ENCODE data around the gene MYPOP. TPM values are rescaled to one million over a fixed set of nuclear protein-coding genes. Genes with fewer than 3 reads are reported as not detected.

MYPOP gene
- total RNA-seq, 1 donor from 2014 or later: 11.1 TPM

DNA sequence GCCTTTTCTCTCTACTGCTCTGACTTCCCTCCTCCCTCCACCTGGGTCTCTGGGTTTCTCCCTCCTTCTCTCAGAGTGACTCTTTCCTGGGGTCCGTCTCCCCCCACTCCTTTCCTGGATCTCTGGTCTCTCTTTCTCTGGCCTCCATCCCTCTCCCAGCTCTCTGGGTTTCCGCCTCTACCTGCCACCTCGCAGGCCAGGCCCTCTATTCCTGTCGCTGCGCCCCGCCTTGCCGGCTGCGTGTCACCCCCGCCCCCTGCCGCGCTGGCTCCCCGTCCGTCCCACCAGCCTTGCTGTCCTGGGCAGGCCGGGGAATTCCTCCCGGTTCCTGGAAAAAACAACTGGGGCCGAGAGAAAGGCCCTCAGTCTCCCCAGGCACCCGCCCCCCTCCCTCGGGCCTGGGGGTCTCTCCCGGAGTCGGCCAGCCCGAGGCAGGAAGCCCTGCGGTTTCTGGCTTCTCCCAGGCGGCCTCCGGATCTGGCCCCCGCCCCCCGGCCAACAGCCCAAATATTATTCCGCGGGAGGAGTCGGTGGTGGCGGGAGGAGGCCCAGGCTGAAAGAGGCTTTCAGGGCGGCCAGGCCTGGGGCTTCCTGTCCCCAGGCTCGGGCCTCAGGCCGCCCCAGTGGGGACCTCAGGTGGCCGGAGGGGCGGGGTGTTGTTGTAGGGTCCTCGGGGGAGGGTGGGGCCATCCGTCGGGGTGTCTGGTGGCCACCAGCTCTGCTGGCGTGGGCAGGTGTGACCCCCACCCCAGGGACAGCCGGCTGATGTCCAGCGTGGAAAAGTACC, 25.8 kb downstream of the MYPOP start:
- peak overlapping the region; percentile 94 for H3K27ac Mint-ChIP-seq
- peaks cover 69% of the 10 kb centered on the region for H3K4me1 Mint-ChIP-seq (ENCODE audit: low read depth)
- peak; percentile 19 for DNase-seq (ENCODE audit: low spot score, unreplicated experiment)
- H3K36me3 Mint-ChIP-seq (ENCODE audit: insufficient read depth): peaks cover 7% of the 10 kb centered on the region
- TF ChIP-seq, protein P1, sequence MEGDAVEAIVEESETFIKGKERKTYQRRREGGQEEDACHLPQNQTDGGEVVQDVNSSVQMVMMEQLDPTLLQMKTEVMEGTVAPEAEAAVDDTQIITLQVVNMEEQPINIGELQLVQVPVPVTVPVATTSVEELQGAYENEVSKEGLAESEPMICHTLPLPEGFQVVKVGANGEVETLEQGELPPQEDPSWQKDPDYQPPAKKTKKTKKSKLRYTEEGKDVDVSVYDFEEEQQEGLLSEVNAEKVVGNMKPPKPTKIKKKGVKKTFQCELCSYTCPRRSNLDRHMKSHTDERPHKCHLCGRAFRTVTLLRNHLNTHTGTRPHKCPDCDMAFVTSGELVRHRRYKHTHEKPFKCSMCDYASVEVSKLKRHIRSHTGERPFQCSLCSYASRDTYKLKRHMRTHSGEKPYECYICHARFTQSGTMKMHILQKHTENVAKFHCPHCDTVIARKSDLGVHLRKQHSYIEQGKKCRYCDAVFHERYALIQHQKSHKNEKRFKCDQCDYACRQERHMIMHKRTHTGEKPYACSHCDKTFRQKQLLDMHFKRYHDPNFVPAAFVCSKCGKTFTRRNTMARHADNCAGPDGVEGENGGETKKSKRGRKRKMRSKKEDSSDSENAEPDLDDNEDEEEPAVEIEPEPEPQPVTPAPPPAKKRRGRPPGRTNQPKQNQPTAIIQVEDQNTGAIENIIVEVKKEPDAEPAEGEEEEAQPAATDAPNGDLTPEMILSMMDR (IDR thresholded peaks at IDR 0.05; ENCODE audit: unreplicated experiment): no peak
- H3K9me3 Mint-ChIP-seq (ENCODE audit: low read depth): no peaks in the 10 kb centered on the region
- peak overlapping the region; percentile 27 for H3K4me3 Mint-ChIP-seq (ENCODE audit: low read depth)
- H3K27me3 Mint-ChIP-seq: no peaks in the 10 kb centered on the region

DNA sequence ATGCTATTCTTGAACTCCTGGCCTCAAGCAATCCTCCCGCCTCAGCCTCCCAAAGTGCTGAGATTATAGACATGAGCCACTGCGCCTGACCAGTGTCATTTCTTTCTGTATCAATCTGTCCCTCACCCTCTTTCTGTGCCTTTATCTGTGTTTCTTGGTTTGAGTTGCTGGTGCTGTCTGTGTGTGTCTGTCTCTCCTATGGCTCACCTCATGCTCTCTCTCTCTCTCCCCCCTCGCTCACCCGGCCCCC, 26.3 kb downstream of the MYPOP start:
- peaks cover 7% of the 10 kb centered on the region for H3K36me3 Mint-ChIP-seq (ENCODE audit: insufficient read depth)
- TF ChIP-seq, protein P1 (IDR thresholded peaks at IDR 0.05; ENCODE audit: unreplicated experiment): no peak

DNA sequence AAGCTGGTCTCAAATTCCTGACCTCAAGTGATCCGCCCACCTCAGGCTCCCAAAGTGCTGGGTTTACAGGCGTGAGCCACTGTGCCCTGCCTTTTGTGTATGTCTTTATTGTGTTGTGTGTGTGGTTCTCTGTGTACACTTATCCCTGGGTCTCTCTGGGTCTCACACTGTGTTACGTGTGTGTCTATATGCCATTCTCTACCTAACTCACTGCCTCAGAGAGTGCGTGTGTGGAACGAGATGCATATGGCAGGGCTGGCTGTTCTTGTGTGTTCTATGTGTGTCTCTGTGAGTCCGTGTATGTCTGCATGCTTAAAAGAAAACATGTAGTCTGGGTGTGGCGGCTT, 27.8 kb downstream of the MYPOP start:
- peak overlapping the region; percentile 11 for H3K4me3 Mint-ChIP-seq (ENCODE audit: low read depth)
- H3K9me3 Mint-ChIP-seq (ENCODE audit: low read depth): no peaks in the 10 kb centered on the region

More for the DNA sequence above, 26.3 kb downstream of the MYPOP start:
- Mint-ChIP-seq H3K27ac (peak overlapping the region; percentile 94), H3K27me3 (no peaks in the 10 kb centered on the region), H3K4me1 (ENCODE audit: low read depth) (peaks cover 64% of the 10 kb centered on the region), H3K4me3 (ENCODE audit: low read depth) (peak overlapping the region; percentile 27), H3K9me3 (ENCODE audit: low read depth) (no peaks in the 10 kb centered on the region)
- no peak for DNase-seq (ENCODE audit: low spot score, unreplicated experiment)

DNA sequence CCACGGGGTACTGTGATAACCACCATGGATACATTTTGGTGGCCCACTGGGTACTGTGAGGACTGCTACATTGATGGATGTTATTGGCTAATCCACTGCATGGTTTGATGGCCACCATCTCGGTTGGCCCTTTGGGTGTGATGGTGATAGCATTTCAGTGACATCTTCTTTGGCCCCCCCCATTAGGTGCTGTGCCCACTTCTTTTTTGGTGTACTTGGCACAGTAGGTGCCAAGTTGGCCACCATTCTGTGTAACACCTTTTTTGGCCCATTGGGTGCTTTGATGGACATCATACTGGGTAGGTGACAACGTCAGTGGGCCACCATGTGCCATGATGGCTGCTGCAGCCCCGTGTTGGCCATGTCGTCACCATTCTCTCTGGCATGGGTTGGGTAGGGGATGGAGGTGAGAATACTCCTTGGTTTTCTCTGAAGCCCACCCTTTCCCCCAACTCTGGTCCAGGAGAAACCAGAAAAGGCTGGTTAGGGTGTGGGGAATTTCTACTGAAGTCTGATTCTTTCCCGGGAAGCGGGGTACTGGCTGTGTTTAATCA, 29.1 kb downstream of the MYPOP start:
- Mint-ChIP-seq H3K27me3 (no peaks in the 10 kb centered on the region), H3K4me1 (ENCODE audit: low read depth) (peaks cover 43% of the 10 kb centered on the region), H3K9me3 (ENCODE audit: low read depth) (no peaks in the 10 kb centered on the region), H3K36me3 (ENCODE audit: insufficient read depth) (peaks cover 7% of the 10 kb centered on the region), H3K27ac (no peak overlapping the region), H3K4me3 (ENCODE audit: low read depth) (peak overlapping the region; percentile 43)
- TF ChIP-seq, protein P1 (IDR thresholded peaks at IDR 0.05; ENCODE audit: unreplicated experiment): no peak
- DNase-seq (ENCODE audit: low spot score, unreplicated experiment): no peak

More for the DNA sequence above, 27.8 kb downstream of the MYPOP start:
- peak overlapping the region; percentile 66 for H3K27ac Mint-ChIP-seq
- no peak for DNase-seq (ENCODE audit: low spot score, unreplicated experiment)
- peaks cover 54% of the 10 kb centered on the region for H3K4me1 Mint-ChIP-seq (ENCODE audit: low read depth)
- no peaks in the 10 kb centered on the region for H3K27me3 Mint-ChIP-seq
- TF ChIP-seq, protein P1 (IDR thresholded peaks at IDR 0.05; ENCODE audit: unreplicated experiment): no peak
- peaks cover 7% of the 10 kb centered on the region for H3K36me3 Mint-ChIP-seq (ENCODE audit: insufficient read depth)

DNA sequence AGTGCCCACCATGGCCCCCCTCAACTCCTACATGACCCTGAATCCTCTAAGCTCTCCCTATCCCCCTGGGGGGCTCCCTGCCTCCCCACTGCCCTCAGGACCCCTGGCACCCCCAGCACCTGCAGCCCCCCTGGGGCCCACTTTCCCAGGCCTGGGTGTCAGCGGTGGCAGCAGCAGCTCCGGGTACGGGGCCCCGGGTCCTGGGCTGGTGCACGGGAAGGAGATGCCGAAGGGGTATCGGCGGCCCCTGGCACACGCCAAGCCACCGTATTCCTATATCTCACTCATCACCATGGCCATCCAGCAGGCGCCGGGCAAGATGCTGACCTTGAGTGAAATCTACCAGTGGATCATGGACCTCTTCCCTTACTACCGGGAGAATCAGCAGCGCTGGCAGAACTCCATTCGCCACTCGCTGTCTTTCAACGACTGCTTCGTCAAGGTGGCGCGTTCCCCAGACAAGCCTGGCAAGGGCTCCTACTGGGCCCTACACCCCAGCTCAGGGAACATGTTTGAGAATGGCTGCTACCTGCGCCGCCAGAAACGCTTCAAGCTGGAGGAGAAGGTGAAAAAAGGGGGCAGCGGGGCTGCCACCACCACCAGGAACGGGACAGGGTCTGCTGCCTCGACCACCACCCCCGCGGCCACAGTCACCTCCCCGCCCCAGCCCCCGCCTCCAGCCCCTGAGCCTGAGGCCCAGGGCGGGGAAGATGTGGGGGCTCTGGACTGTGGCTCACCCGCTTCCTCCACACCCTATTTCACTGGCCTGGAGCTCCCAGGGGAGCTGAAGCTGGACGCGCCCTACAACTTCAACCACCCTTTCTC, 30.1 kb downstream of the MYPOP start:
- H3K4me1 Mint-ChIP-seq (ENCODE audit: low read depth): peaks cover 38% of the 10 kb centered on the region
- no peak overlapping the region for H3K27ac Mint-ChIP-seq
- peaks cover 7% of the 10 kb centered on the region for H3K36me3 Mint-ChIP-seq (ENCODE audit: insufficient read depth)
- TF ChIP-seq, protein P1 (IDR thresholded peaks at IDR 0.05; ENCODE audit: unreplicated experiment): no peak
- H3K9me3 Mint-ChIP-seq (ENCODE audit: low read depth): no peaks in the 10 kb centered on the region
- no peak for DNase-seq (ENCODE audit: low spot score, unreplicated experiment)
- H3K4me3 Mint-ChIP-seq (ENCODE audit: low read depth): no peak overlapping the region
- H3K27me3 Mint-ChIP-seq: no peaks in the 10 kb centered on the region

All from progenitor cell of endocrine pancreas (in vitro differentiated cells).